HepG2 (cell line): ENCODE measurements around the gene MFAP4. TPM values are rescaled to one million over a fixed set of nuclear protein-coding genes. Genes with fewer than 3 reads are reported as not detected.
A peak's percentile ranks its signal among the peaks of the same experiment; 100 is the strongest.

Source experiments
- CERS6 ChIP-seq: sonication (generic); formaldehyde crosslinking; IDR thresholded peaks from 2 replicates; pipeline ENCODE4 v1.5.0; 2020; ENCODE audit warnings: missing genetic modification reagents
- CHD2 ChIP-seq: IDR thresholded peaks from 2 replicates; pipeline ENCODE4 v1.6.1; 2011; ENCODE audit warnings: low read depth, low read length, improper control_type of control experiment
- GABPA ChIP-seq, 2 experiments: IDR thresholded peaks; 2 replicates each; pipeline ENCODE4 v1.6.1; 2011 to 2016; ENCODE audit warnings: low read depth in 2 of 2, low read length in 1 of 2, missing biosample characterization in 1 of 2, missing genetic modification characterization in 1 of 2
- HNRNPH1 ChIP-seq: fragments of 200-400 bp; formaldehyde crosslinking; optimal IDR thresholded peaks from 2 replicates; pipeline ENCODE3; 2017; ENCODE audit warnings: mild to moderate bottlenecking, low read depth, low read length
- KLF11 ChIP-seq: IDR thresholded peaks from 2 replicates; pipeline ENCODE4 v1.6.1; 2016; ENCODE audit warnings: missing compliant biosample characterization
- MAX ChIP-seq: IDR thresholded peaks from 2 replicates; pipeline ENCODE4 v1.6.1; 2012; ENCODE audit warnings: inconsistent platforms
- MTF2 ChIP-seq: sonication (generic); formaldehyde crosslinking; IDR thresholded peaks from 2 replicates; pipeline ENCODE4 v1.5.0; 2020; ENCODE audit warnings: missing genetic modification reagents, borderline replicate concordance
- NFE2L1 ChIP-seq: sonication (generic); formaldehyde crosslinking; IDR thresholded peaks from 2 replicates; pipeline ENCODE4 v1.4.0; 2020; ENCODE audit warnings: missing genetic modification reagents, mild to moderate bottlenecking, borderline replicate concordance
- PPARG ChIP-seq: conservative IDR thresholded peaks from 2 replicates; pipeline ENCODE4 v1.6.1; 2016; ENCODE audit warnings: missing biosample characterization, missing genetic modification reagents
- SRF ChIP-seq: IDR thresholded peaks from 2 replicates; pipeline ENCODE4 v1.6.1; 2011; ENCODE audit warnings: mild to moderate bottlenecking, low read depth, low read length, moderate library complexity
- ZBTB3 ChIP-seq: sonication (generic); formaldehyde crosslinking; IDR thresholded peaks from 2 replicates; pipeline ENCODE4 v1.4.0; 2020; ENCODE audit warnings: low read depth, mild to moderate bottlenecking, moderate library complexity, missing genetic modification reagents, borderline replicate concordance
- ZNF260 ChIP-seq: sonication (generic); formaldehyde crosslinking; IDR thresholded peaks from 2 replicates; pipeline ENCODE4 v1.4.0; 2020; ENCODE audit warnings: missing genetic modification reagents, low read depth, mild to moderate bottlenecking, borderline replicate concordance
- ZNF331 ChIP-seq: sonication (generic); formaldehyde crosslinking; IDR thresholded peaks from 2 replicates; pipeline ENCODE4 v1.4.0; 2020; ENCODE audit warnings: missing genetic modification reagents
- ZNF546 ChIP-seq: sonication (generic); formaldehyde crosslinking; conservative IDR thresholded peaks from 2 replicates; pipeline ENCODE4 v1.8.1; 2023; ENCODE audit warnings: mild to moderate bottlenecking, missing genetic modification reagents
- ZNF569 ChIP-seq: sonication (generic); formaldehyde crosslinking; IDR thresholded peaks from 2 replicates; pipeline ENCODE4 v1.5.0; 2020; ENCODE audit warnings: mild to moderate bottlenecking, missing genetic modification reagents, moderate library complexity, borderline replicate concordance
- polyA plus RNA-seq, 8 experiments: library from polyadenylated mRNA; depleted of rRNA in 3 of 8; stranded (reverse) in 7 of 8; unstranded in 1 of 8; fragments of >200 nt; fragmentation: Illumina TruSeq in 4 of 8; extraction: Trizol in 4 of 8; gene quantifications; 2 replicates each; pipeline versions ENCODE4 v1.2.1 to v1.2.3, GENCODE V29; 2011 to 2016; ENCODE audit warnings: low read depth in 4 of 8, missing spikeins in 1 of 8, mixed read lengths in 1 of 8; ENCODE audit not compliant: insufficient read depth in 1 of 8
- total RNA-seq, 5 experiments: library from RNA; depleted of rRNA; stranded (reverse); fragments of >200 nt; fragmentation: Illumina TruSeq; extraction: Trizol; gene quantifications; 2 replicates each; pipeline ENCODE4 v1.2.3, GENCODE V29; 2016; ENCODE audit warnings: low read depth in 1 of 5
- TF ChIP-seq, protein P1 (sequence below): sonication (generic); formaldehyde crosslinking; IDR thresholded peaks from 2 replicates; pipeline ENCODE4 v1.8.0; 2022; ENCODE audit warnings: missing genetic modification reagents, low read depth, mild to moderate bottlenecking, borderline replicate concordance
- TF ChIP-seq, protein P2 (sequence below): sonication (generic); formaldehyde crosslinking; IDR thresholded peaks from 2 replicates; pipeline ENCODE4 v1.8.1; 2022; ENCODE audit warnings: mild to moderate bottlenecking, missing genetic modification reagents
- TF ChIP-seq, protein P3 (sequence below): sonication (generic); formaldehyde crosslinking; IDR thresholded peaks from 2 replicates; pipeline ENCODE4 v1.4.0; 2020; ENCODE audit warnings: missing genetic modification reagents, borderline replicate concordance
- TF ChIP-seq, protein P4 (sequence below): fragments of 450-650 bp; IDR thresholded peaks from 2 replicates; pipeline ENCODE4 v1.6.1; 2017; ENCODE audit warnings: mild to moderate bottlenecking

Gene MFAP4
- total and polyA plus RNA-seq, 2 of the 13 experiments (the other 11 are each of a cell fraction or from before 2014, with no cell fraction given) = 0.08 TPM; not detected in 1

DNA sequence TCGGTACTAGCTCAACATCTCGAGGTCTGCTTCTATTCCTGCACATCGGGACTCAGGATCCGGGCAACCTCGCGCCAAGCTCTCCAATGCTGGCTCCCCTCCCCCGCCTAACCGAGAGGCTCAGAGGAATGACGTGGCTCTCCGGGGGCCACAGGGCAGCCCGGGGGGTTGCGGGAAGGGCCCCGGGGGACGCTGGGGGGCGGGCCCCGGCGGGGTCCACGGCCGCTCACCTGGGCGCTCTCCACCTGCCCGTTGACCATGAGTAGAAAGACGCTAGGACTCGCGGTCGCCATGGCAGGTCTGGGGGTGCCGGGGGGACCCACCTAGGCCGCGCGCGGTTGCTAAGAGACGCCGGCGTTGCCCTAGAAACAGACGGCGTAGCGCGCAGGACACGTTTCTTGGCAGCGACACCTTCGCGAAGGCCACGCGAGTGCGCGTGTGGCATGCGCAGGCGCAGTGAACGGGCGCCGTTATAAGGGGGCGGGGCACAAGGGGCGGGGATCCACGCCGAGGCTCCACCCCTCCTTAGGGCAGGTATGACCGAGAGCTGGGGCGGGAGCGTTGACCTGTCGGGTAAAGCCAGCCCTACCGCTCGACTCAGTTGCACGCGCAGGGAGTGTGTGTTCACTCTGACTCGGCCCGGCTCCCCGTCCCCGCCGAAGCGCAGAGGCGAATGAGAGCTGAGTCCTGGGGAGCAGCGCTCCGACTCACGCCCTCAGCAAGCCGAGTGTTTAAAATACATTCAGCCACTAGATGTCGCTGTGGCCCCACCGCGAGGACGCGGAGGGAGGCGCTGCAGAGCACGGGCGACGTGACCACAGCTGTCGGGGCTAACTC is 24.5 kb downstream of the MFAP4 start, which contains the start of gene B9D1 (continued):
- TF ChIP-seq MAX = peak; percentile 93
- TF ChIP-seq, protein P1, sequence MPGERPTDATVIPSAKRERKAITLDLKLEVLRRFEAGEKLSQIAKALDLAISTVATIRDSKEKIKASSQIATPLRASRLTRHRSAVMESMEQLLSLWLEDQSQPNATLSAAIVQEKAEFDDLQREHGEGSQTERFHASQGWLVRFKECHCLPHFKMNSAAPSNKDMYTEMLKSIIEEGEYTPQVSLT (CRISPR knock-in tag) = no peak
- peak; percentile 84; the same call in 1 of the 2 replicates for TF ChIP-seq ZNF546 (CRISPR knock-in tag)
- TF ChIP-seq PPARG (CRISPR knock-in tag) = no peak
- no peak for TF ChIP-seq CERS6 (CRISPR knock-in tag)
- TF ChIP-seq, protein P2, sequence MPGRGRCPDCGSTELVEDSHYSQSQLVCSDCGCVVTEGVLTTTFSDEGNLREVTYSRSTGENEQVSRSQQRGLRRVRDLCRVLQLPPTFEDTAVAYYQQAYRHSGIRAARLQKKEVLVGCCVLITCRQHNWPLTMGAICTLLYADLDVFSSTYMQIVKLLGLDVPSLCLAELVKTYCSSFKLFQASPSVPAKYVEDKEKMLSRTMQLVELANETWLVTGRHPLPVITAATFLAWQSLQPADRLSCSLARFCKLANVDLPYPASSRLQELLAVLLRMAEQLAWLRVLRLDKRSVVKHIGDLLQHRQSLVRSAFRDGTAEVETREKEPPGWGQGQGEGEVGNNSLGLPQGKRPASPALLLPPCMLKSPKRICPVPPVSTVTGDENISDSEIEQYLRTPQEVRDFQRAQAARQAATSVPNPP (CRISPR knock-in tag) = no peak
- TF ChIP-seq NFE2L1 (CRISPR knock-in tag) = no peak
- TF ChIP-seq ZNF260 (CRISPR knock-in tag) = no peak
- TF ChIP-seq MTF2 = peak; percentile 89
- TF ChIP-seq, protein P3, sequence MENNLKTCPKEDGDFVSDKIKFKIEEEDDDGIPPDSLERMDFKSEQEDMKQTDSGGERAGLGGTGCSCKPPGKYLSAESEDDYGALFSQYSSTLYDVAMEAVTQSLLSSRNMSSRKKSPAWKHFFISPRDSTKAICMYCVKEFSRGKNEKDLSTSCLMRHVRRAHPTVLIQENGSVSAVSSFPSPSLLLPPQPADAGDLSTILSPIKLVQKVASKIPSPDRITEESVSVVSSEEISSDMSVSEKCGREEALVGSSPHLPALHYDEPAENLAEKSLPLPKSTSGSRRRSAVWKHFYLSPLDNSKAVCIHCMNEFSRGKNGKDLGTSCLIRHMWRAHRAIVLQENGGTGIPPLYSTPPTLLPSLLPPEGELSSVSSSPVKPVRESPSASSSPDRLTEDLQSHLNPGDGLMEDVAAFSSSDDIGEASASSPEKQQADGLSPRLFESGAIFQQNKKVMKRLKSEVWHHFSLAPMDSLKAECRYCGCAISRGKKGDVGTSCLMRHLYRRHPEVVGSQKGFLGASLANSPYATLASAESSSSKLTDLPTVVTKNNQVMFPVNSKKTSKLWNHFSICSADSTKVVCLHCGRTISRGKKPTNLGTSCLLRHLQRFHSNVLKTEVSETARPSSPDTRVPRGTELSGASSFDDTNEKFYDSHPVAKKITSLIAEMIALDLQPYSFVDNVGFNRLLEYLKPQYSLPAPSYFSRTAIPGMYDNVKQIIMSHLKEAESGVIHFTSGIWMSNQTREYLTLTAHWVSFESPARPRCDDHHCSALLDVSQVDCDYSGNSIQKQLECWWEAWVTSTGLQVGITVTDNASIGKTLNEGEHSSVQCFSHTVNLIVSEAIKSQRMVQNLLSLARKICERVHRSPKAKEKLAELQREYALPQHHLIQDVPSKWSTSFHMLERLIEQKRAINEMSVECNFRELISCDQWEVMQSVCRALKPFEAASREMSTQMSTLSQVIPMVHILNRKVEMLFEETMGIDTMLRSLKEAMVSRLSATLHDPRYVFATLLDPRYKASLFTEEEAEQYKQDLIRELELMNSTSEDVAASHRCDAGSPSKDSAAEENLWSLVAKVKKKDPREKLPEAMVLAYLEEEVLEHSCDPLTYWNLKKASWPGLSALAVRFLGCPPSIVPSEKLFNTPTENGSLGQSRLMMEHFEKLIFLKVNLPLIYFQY (CRISPR knock-in tag) = peak; percentile 60; the same call in 1 of the 2 replicates
- TF ChIP-seq ZBTB3 = no peak
- no peak for TF ChIP-seq CHD2
- TF ChIP-seq ZNF569 (CRISPR knock-in tag) = no peak
- TF ChIP-seq HNRNPH1 = no peak
- TF ChIP-seq ZNF331 = peak; percentile 51; the same call in 1 of the 2 replicates
- TF ChIP-seq KLF11 (CRISPR knock-in tag) = peak; percentile 57; the same call in 1 of the 2 replicates
- TF ChIP-seq SRF = no peak
- no peak for TF ChIP-seq GABPA (IDR thresholded peaks at IDR 0.05; ENCODE audit: low read depth, low read length)
- no peak for TF ChIP-seq GABPA (CRISPR knock-in tag; IDR thresholded peaks at IDR 0.05; ENCODE audit: low read depth)
- TF ChIP-seq, protein P4, sequence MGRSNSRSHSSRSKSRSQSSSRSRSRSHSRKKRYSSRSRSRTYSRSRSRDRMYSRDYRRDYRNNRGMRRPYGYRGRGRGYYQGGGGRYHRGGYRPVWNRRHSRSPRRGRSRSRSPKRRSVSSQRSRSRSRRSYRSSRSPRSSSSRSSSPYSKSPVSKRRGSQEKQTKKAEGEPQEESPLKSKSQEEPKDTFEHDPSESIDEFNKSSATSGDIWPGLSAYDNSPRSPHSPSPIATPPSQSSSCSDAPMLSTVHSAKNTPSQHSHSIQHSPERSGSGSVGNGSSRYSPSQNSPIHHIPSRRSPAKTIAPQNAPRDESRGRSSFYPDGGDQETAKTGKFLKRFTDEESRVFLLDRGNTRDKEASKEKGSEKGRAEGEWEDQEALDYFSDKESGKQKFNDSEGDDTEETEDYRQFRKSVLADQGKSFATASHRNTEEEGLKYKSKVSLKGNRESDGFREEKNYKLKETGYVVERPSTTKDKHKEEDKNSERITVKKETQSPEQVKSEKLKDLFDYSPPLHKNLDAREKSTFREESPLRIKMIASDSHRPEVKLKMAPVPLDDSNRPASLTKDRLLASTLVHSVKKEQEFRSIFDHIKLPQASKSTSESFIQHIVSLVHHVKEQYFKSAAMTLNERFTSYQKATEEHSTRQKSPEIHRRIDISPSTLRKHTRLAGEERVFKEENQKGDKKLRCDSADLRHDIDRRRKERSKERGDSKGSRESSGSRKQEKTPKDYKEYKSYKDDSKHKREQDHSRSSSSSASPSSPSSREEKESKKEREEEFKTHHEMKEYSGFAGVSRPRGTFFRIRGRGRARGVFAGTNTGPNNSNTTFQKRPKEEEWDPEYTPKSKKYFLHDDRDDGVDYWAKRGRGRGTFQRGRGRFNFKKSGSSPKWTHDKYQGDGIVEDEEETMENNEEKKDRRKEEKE = no peak
